Measurements from ENCODE around the gene DNAH11. TPM values are rescaled to one million over a fixed set of nuclear protein-coding genes. Genes with fewer than 3 reads are reported as not detected.

DNAH11 gene
- total RNA-seq, 1 experiment from 2014 or later = 0.39 TPM

GRCh38 chr7:21844742-21845141 lies 301.9 kb downstream of the DNAH11 start:
- BruUV-seq (replicated peaks) = no TSS peak
- Histone ChIP-seq H2AFZ (ENCODE audit: low read depth, low read length, poor library complexity, severe bottlenecking) (no peak overlapping the region), H3K9me3 (ENCODE audit: control insufficient read depth in 1 of 2, insufficient read depth in 1 of 2, low read depth in 1 of 2, low read length in 2 of 2) (no peaks in the 10 kb centered on the region), H4K20me1 (ENCODE audit: insufficient read depth) (no peaks in the 10 kb centered on the region), H3K4me2 (ENCODE audit: low read length) (no peak overlapping the region), H3K79me2 (ENCODE audit: insufficient read depth, low read length) (no peaks in the 10 kb centered on the region), H3K36me3 (ENCODE audit: control insufficient read depth in 1 of 2, insufficient read depth in 2 of 2, low read length in 2 of 2) (no peaks in the 10 kb centered on the region), H3K4me1 (ENCODE audit: control insufficient read depth in 1 of 2, insufficient read depth in 2 of 2, low read length in 2 of 2) (no peaks in the 10 kb centered on the region), H3K9me2 (ENCODE audit: insufficient read depth) (no peaks in the 10 kb centered on the region), H3K9ac (ENCODE audit: low read length) (no peak overlapping the region), H3K4me3 (replicated peaks in 1 of 2; ENCODE audit: low read depth in 1 of 2, low read length in 2 of 2) (no peak overlapping the region), H3K27me3 (ENCODE audit: insufficient read depth, low read length) (no peaks in the 10 kb centered on the region), H3K27ac (ENCODE audit: low read depth, low read length) (no peak overlapping the region)
- DNase-seq (ENCODE audit: low read depth, low spot score) (no peak), ATAC-seq (peak; percentile 44; the same call in 1 of the 2 replicates)
- intact Hi-C loops (cut with micrococcal nuclease) = no loop called here
- ChIA-PET CTCF (no interaction called here), RAD21 (ENCODE audit: low non-redundant PET in 1 of 2, low total read pairs in 2 of 2, uncharacterized antibody in 2 of 2, unreplicated experiment in 2 of 2) (no interaction called here), POLR2A (no interaction called here)
- no peak for TF ChIP-seq EZH2phosphoT487 (IDR thresholded peaks at IDR 0.05; ENCODE audit: borderline replicate concordance)
- no peak for TF ChIP-seq ZFX (IDR thresholded peaks at IDR 0.05)
- TF ChIP-seq ELF1 (IDR thresholded peaks at IDR 0.05; ENCODE audit: borderline replicate concordance, low read depth) = no peak
- no peak for TF ChIP-seq ZBTB33 (IDR thresholded peaks at IDR 0.05; ENCODE audit: extremely low read depth, insufficient replicate concordance, low read length)
- TF ChIP-seq FOSL1 (IDR thresholded peaks at IDR 0.05; ENCODE audit: low read depth) = no peak
- TF ChIP-seq SIN3A (IDR thresholded peaks at IDR 0.05; ENCODE audit: low read depth) = no peak
- TF ChIP-seq SP1 (IDR thresholded peaks at IDR 0.05; ENCODE audit: low read depth) = no peak
- TF ChIP-seq EZH2 (IDR thresholded peaks at IDR 0.05) = no peak
- no peak for TF ChIP-seq RAD21 (IDR thresholded peaks at IDR 0.05; ENCODE audit: low read depth)
- no peak for TF ChIP-seq CEBPB (IDR thresholded peaks at IDR 0.05; ENCODE audit: low read depth)
- TF ChIP-seq POLR2AphosphoS5 (IDR thresholded peaks at IDR 0.05; ENCODE audit: low read depth, low read length) = no peak
- TF ChIP-seq, protein P1, sequence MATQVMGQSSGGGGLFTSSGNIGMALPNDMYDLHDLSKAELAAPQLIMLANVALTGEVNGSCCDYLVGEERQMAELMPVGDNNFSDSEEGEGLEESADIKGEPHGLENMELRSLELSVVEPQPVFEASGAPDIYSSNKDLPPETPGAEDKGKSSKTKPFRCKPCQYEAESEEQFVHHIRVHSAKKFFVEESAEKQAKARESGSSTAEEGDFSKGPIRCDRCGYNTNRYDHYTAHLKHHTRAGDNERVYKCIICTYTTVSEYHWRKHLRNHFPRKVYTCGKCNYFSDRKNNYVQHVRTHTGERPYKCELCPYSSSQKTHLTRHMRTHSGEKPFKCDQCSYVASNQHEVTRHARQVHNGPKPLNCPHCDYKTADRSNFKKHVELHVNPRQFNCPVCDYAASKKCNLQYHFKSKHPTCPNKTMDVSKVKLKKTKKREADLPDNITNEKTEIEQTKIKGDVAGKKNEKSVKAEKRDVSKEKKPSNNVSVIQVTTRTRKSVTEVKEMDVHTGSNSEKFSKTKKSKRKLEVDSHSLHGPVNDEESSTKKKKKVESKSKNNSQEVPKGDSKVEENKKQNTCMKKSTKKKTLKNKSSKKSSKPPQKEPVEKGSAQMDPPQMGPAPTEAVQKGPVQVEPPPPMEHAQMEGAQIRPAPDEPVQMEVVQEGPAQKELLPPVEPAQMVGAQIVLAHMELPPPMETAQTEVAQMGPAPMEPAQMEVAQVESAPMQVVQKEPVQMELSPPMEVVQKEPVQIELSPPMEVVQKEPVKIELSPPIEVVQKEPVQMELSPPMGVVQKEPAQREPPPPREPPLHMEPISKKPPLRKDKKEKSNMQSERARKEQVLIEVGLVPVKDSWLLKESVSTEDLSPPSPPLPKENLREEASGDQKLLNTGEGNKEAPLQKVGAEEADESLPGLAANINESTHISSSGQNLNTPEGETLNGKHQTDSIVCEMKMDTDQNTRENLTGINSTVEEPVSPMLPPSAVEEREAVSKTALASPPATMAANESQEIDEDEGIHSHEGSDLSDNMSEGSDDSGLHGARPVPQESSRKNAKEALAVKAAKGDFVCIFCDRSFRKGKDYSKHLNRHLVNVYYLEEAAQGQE (IDR thresholded peaks at IDR 0.05; ENCODE audit: low read depth) = no peak
- no peak for TF ChIP-seq SRF (IDR thresholded peaks at IDR 0.05; ENCODE audit: low read depth)
- no peak for TF ChIP-seq ZNF274 (IDR thresholded peaks at IDR 0.05; ENCODE audit: low read depth, low read length)
- TF ChIP-seq TCF7L2 (IDR thresholded peaks at IDR 0.05; ENCODE audit: borderline replicate concordance, extremely low read depth, insufficient read depth, insufficient read length) = no peak
- no peak for TF ChIP-seq JUND (IDR thresholded peaks at IDR 0.05)

All from HCT116 (cell line).